H1 (cell line): ENCODE results near the gene ZBTB45. TPM values are rescaled to one million over a fixed set of nuclear protein-coding genes. Genes with fewer than 3 reads are reported as not detected.
A peak's percentile ranks its signal among the peaks of the same experiment; 100 is the strongest.

Source experiments
- ASH2L ChIP-seq: fragments of 200-600, 300-600 bp; sonication (generic); IDR thresholded peaks from one replicate; pipeline ENCODE4 v1.7.1; 2017; ENCODE audit warnings: low read length
- CEBPB ChIP-seq: IDR thresholded peaks from 2 replicates; pipeline ENCODE4 v1.6.1; 2012; ENCODE audit warnings: low read depth, low read length
- CHD2 ChIP-seq: IDR thresholded peaks from 2 replicates; pipeline ENCODE4 v1.6.1; 2012; ENCODE audit warnings: low read length, improper control_type of control experiment
- CREB1 ChIP-seq: IDR thresholded peaks from 2 replicates; pipeline ENCODE4 v1.6.1; 2012; ENCODE audit warnings: inconsistent platforms
- FOSL1 ChIP-seq: IDR thresholded peaks from 2 replicates; pipeline ENCODE4 v1.6.1; 2011; ENCODE audit warnings: mild to moderate bottlenecking, low read depth, low read length, moderate library complexity; ENCODE audit not compliant: insufficient read depth
- GABPA ChIP-seq: IDR thresholded peaks from 2 replicates; pipeline ENCODE4 v1.6.1; 2011; ENCODE audit warnings: mild to moderate bottlenecking, low read length, moderate library complexity, borderline replicate concordance; ENCODE audit not compliant: insufficient read depth
- JUND ChIP-seq: IDR thresholded peaks from 2 replicates; pipeline ENCODE4 v1.6.1; 2011; ENCODE audit warnings: mild to moderate bottlenecking, improper control_type of control experiment, low read length
- KDM5A ChIP-seq: fragments of 200-600 bp; IDR thresholded peaks from 2 replicates; pipeline ENCODE4 v1.7.1; 2012; ENCODE audit warnings: mild to moderate bottlenecking, low read length, inconsistent platforms, mixed read lengths
- NRF1 ChIP-seq: IDR thresholded peaks from 2 replicates; pipeline ENCODE4 v1.6.1; 2011; ENCODE audit warnings: mild to moderate bottlenecking, low read depth, low read length, improper control_type of control experiment
- PHF8 ChIP-seq: fragments of 200-600 bp; sonication (generic); conservative IDR thresholded peaks from 2 replicates; pipeline ENCODE4 v1.7.1; 2012; ENCODE audit warnings: low read depth, mild to moderate bottlenecking, inconsistent platforms, low read length, moderate library complexity
- POLR2A ChIP-seq, 2 experiments: IDR thresholded peaks; 1 replicate in 1 of 2; 2 replicates in 1 of 2; pipeline ENCODE4 v1.6.1; 2011; ENCODE audit warnings: low read depth in 2 of 2, low read length in 2 of 2, mild to moderate bottlenecking in 2 of 2; ENCODE audit errors: control extremely low read depth in 1 of 2
- RXRA ChIP-seq: IDR thresholded peaks from 2 replicates; pipeline ENCODE4 v1.6.1; 2011; ENCODE audit warnings: low read depth, mild to moderate bottlenecking, low read length, moderate library complexity; ENCODE audit not compliant: insufficient read depth
- SIN3A ChIP-seq, 2 experiments: IDR thresholded peaks in 1 of 2; conservative IDR thresholded peaks in 1 of 2; 2 replicates each; pipeline ENCODE4 v1.6.1; 2011 to 2012; ENCODE audit warnings: low read length in 2 of 2, improper control_type of control experiment in 1 of 2, low read depth in 1 of 2, mild to moderate bottlenecking in 1 of 2
- SIRT6 ChIP-seq: IDR thresholded peaks from one replicate; pipeline ENCODE4 v1.7.1; 2012; ENCODE audit warnings: low read length, inconsistent platforms
- TAF1 ChIP-seq: IDR thresholded peaks from 2 replicates; pipeline ENCODE4 v1.6.1; 2011; ENCODE audit warnings: mild to moderate bottlenecking, low read depth, low read length
- TBP ChIP-seq: IDR thresholded peaks from 2 replicates; pipeline ENCODE4 v1.6.1; 2011; ENCODE audit warnings: low read depth, low read length, improper control_type of control experiment
- TEAD4 ChIP-seq: IDR thresholded peaks from 2 replicates; pipeline ENCODE4 v1.6.1; 2012; ENCODE audit warnings: low read depth, low read length, inconsistent platforms, mixed read lengths
- polyA plus RNA-seq, 7 experiments: library from polyadenylated mRNA; depleted of rRNA in 3 of 7; stranded (reverse) in 5 of 7; unstranded in 2 of 7; fragments of >200 nt in 5 of 7; fragments of 200-250 nt in 2 of 7; gene quantifications; 1 replicate in 5 of 7; 2 replicates in 1 of 7; 4 replicates in 1 of 7; pipeline versions ENCODE4 v1.2.1 to v1.2.3, GENCODE V29; 2011 to 2013; ENCODE audit warnings: missing spikeins in 2 of 7, mixed read lengths in 2 of 7
- total RNA-seq: library from RNA; stranded (reverse); fragmentation: NEBNext Ultra II Directional; extraction: Animal tissue kit (Norgen Biotek cat#: 25700); gene quantifications from 2 replicates; pipeline ENCODE4 v1.2.1, GENCODE V29; 2021
- TF ChIP-seq, protein P1 (sequence below): IDR thresholded peaks from 2 replicates; pipeline ENCODE4 v1.6.1; 2012; ENCODE audit warnings: inconsistent platforms

ZBTB45 gene
- total and polyA plus RNA-seq, 2 of the 8 experiments (the other 6 are each of a cell fraction or from before 2014, with no cell fraction given), result 16.9 to 17.2 TPM

DNA sequence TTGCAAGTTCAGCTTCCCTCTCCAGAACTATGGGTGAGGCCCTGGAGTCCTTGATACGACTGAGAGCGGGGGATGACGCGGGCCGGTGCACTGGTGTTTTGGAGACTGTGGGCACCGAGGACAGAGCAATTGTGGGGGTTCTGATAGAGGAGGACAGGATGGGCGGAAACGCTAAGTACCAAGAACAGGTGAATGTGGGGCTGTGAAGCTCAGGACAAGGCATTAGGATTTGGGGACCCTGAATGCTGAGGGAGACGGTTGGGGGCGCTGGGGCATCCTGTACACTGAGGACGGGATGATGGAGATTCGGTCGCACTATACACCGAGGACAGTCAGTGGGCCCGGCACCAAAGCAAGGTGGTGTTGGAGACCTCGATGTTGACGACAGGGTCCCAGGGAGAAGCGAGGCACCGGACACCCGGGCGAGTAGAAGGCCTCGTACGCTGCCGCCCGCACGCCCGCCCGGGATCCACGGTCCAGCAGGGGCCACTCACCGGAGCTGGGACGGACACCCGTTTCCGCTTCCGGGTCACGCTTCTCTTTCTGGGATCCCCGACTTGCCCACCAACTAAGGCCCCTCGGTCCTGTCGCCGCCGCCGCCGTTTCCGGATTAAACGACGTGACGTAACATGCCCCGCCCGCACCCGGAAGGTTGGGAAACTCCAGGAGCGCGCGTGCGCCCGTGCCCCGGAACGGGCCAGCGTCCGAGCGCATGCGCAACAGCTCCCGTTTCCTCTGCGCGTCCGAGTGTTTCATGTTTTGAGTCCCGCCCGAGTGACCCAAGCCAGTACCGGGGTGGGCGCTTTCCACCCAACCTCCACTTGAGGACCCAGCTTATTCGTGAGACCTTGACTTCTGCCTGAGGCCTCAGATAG, 35.1 kb upstream of the ZBTB45 start, which contains the start of gene CHMP2A (continued):
- TF ChIP-seq, protein P1, sequence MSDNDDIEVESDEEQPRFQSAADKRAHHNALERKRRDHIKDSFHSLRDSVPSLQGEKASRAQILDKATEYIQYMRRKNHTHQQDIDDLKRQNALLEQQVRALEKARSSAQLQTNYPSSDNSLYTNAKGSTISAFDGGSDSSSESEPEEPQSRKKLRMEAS, result peak; percentile 65
- TF ChIP-seq CREB1, result peak; percentile 93
- TF ChIP-seq GABPA, result peak; percentile 99
- peak; percentile 54; the same call in 1 of the 2 replicates for TF ChIP-seq JUND
- TF ChIP-seq CHD2, result peak; percentile 79
- TF ChIP-seq TBP, result peak; percentile 27; the same call in 1 of the 2 replicates
- TF ChIP-seq ASH2L, result peak; percentile 62
- TF ChIP-seq FOSL1, result 0 out of 2 replicates have a peak, but pooled peaks have one; percentile 20
- peak; percentile 90 to 96 for TF ChIP-seq POLR2A (IDR thresholded peaks at IDR 0.05; ENCODE audit: control extremely low read depth in 1 of 2, low read depth in 2 of 2, low read length in 2 of 2)
- peak; percentile 95 for TF ChIP-seq CEBPB
- TF ChIP-seq NRF1, result peak; percentile 97
- peak; percentile 69; the same call in 1 of the 2 replicates for TF ChIP-seq PHF8
- peak; percentile 47 for TF ChIP-seq SIRT6
- TF ChIP-seq TAF1, result peak; percentile 40; the same call in 1 of the 2 replicates
- peak; percentile 34 to 87; a peak in 2 of 4 replicates for TF ChIP-seq SIN3A (conservative IDR thresholded peaks at IDR 0.05 in 1 of 2, IDR thresholded peaks at IDR 0.05 in 1 of 2; ENCODE audit: low read depth in 1 of 2, low read length in 2 of 2)
- 0 out of 2 replicates have a peak, but pooled peaks have one; percentile 34 for TF ChIP-seq TEAD4
- no peak for TF ChIP-seq RXRA
- TF ChIP-seq KDM5A, result peak; percentile 42; the same call in 1 of the 2 replicates
- TF ChIP-seq, all 59 proteins: peak for 21
